Psoas muscle (tissue), 8 donors: ENCODE results near the gene IDUA. TPM values are rescaled to one million over a fixed set of nuclear protein-coding genes. Genes with fewer than 3 reads are reported as not detected.

ENCODE experiments used
- ATAC-seq, 4 donors: fragments of 200-7000 bp; cut with Tn5 transposase; one replicate each; pipeline ENCODE4 v1.9.1; 2020; ENCODE audit warnings: moderate library complexity in 3 of 4, mild to moderate bottlenecking in 2 of 4
- DNase-seq, 2 donors: peaks; one replicate each; pipeline ENCODE4 v3.0.0-alpha.2; 2020
- H3K27ac ChIP-seq: fragments of 200-600 bp; one replicate; pipeline ENCODE4 v1.8.0; 2022
- H3K27me3 ChIP-seq, 3 donors: fragments of 200-600 bp in 1 of 3; one replicate each; pipeline versions ENCODE4 v1.6.1 to v1.8.0; 2013 to 2022; ENCODE audit warnings: low read length in 2 of 3, mild to moderate bottlenecking in 2 of 3, moderate library complexity in 1 of 3; ENCODE audit not compliant: insufficient read depth in 3 of 3
- H3K36me3 ChIP-seq, 2 donors: fragments of 200-600 bp in 1 of 2; one replicate each; pipeline versions ENCODE4 v1.6.1 to v1.8.0; 2013 to 2022; ENCODE audit warnings: low read depth in 1 of 2, mild to moderate bottlenecking in 1 of 2, moderate library complexity in 1 of 2; ENCODE audit not compliant: insufficient read depth in 1 of 2
- H3K4me1 ChIP-seq: fragments of 200-600 bp; one replicate; pipeline ENCODE4 v1.8.0; 2022
- H3K4me3 ChIP-seq: fragments of 200-600 bp; one replicate; pipeline ENCODE4 v1.8.0; 2022; ENCODE audit warnings: mild to moderate bottlenecking
- H3K9me3 ChIP-seq: fragments of 200-600 bp; one replicate; pipeline ENCODE4 v1.8.0; 2022
- WGBS, 3 donors: extraction: QIAGEN DNeasy Blood & Tissue Kit; methylation state at CpG; one replicate each; pipeline versions ENCODE4 v1.1.6 to v1.1.7; 2013; 5-methylcytosine and 5-hydroxymethylcytosine counted together
- intact Hi-C, 2 donors: fragments of 100-400 bp; cut with DNase I; formaldehyde crosslinking; loops; one replicate each; pipeline versions ENCODE4 v1.11.0 to v1.14.2; 2022
- polyA plus RNA-seq, 3 donors: library from polyadenylated mRNA; stranded (reverse); fragments of 200-250 nt; gene quantifications; one replicate each; pipeline ENCODE4 v1.2.3, GENCODE V29; 2013
- total RNA-seq, 4 donors: library from RNA; stranded (reverse); fragmentation: NEBNext Ultra II Directional in 2 of 4; extraction: Animal tissue kit (Norgen Biotek cat#: 25700) in 2 of 4; gene quantifications; one replicate each; pipeline versions ENCODE4 v1.2.1 to v1.2.4, GENCODE V29; 2021 to 2023
- TF ChIP-seq, protein P1 (sequence below): fragments of 200-600 bp; IDR thresholded peaks from one replicate; pipeline ENCODE4 v1.8.0; 2022; ENCODE audit warnings: antibody characterized with exemption
- donor health status: healthy with polysubstance abuse.
- donor health status: DM: no; HTN: no; CAD: no; lungs with moderate emphysema.
- donor health status: Bipolar disorder and iron deficiency.
- donor health status: healthy.
- donor health status: DM: yes; HTN: yes; CAD: no.
- donor health status: DM: no; HTN: no; CAD: no.
- donor health status: DM: no; HTN: no; CAD: no.
- donor health status: DM: yes; HTN: yes; CAD: no.

IDUA gene
- total and polyA plus RNA-seq, 7 donors, result 1.3 to 6.0 (median 5.1) TPM

DNA sequence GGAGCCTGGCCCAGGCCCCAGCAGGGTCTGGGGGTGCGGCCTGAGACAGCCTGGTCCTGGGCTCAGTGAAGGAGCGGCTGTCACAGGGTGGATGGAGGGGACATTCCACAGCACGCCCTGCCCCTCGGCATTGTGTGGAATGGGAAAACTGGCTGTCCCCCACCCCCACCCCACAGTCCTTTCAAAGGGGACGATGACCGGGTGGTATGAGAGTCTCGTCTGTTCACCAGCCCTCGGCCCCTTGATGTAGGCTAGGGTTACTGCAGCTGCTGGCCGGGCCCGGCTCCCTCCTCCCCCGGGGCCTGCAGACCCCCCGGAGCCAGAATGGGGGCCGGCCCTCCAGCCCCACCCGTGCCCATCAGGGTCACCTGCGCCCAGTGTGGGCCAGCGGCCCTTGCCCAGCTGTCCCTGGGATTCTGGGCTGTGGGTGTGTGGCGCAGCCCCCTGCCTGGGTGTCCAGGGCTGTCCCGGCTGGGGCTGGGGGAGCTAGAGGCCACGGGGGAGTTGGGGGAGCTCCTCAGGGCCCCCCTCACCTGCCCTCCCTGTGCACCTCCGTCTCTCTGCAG is 36.3 kb downstream of the IDUA start:
- no peaks in the 10 kb centered on the region for H3K9me3 ChIP-seq
- no peaks in the 10 kb centered on the region for H3K27me3 ChIP-seq
- ATAC-seq (no peak), DNase-seq (no peak)
- WGBS, 3 donors, result 82 to 92% (median 91%) methylated on average over 16 to 20 of the region's 20 CpGs
- TF ChIP-seq, protein P1, sequence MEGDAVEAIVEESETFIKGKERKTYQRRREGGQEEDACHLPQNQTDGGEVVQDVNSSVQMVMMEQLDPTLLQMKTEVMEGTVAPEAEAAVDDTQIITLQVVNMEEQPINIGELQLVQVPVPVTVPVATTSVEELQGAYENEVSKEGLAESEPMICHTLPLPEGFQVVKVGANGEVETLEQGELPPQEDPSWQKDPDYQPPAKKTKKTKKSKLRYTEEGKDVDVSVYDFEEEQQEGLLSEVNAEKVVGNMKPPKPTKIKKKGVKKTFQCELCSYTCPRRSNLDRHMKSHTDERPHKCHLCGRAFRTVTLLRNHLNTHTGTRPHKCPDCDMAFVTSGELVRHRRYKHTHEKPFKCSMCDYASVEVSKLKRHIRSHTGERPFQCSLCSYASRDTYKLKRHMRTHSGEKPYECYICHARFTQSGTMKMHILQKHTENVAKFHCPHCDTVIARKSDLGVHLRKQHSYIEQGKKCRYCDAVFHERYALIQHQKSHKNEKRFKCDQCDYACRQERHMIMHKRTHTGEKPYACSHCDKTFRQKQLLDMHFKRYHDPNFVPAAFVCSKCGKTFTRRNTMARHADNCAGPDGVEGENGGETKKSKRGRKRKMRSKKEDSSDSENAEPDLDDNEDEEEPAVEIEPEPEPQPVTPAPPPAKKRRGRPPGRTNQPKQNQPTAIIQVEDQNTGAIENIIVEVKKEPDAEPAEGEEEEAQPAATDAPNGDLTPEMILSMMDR, result no peak
- intact Hi-C loops, result no loop called here
- H3K27ac ChIP-seq, result no peak overlapping the region
- no peak overlapping the region for H3K4me3 ChIP-seq
- no peaks in the 10 kb centered on the region for H3K4me1 ChIP-seq
- no peaks in the 10 kb centered on the region for H3K36me3 ChIP-seq

DNA sequence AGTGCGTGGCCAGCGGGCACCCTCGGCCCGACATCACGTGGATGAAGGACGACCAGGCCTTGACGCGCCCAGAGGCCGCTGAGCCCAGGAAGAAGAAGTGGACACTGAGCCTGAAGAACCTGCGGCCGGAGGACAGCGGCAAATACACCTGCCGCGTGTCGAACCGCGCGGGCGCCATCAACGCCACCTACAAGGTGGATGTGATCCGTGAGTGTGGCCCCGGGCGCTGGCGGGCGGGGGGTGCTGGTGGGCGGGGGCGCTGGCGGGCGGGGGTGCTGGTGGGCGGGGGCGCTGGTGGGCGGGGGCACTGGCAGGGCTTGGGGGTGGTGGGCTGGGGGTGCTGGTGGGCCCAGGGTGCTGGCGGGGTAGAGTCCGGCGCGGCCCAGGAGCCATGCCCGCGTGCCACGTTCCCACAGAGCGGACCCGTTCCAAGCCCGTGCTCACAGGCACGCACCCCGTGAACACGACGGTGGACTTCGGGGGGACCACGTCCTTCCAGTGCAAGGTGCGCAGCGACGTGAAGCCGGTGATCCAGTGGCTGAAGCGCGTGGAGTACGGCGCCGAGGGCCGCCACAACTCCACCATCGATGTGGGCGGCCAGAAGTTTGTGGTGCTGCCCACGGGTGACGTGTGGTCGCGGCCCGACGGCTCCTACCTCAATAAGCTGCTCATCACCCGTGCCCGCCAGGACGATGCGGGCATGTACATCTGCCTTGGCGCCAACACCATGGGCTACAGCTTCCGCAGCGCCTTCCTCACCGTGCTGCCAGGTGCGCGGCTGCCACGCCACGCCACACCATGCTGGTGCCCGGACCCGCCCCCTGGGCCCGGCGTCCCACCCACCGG is 37.3 kb downstream of the IDUA start:
- no peaks in the 10 kb centered on the region for H3K9me3 ChIP-seq
- no peak for ATAC-seq
- no peaks in the 10 kb centered on the region for H3K4me1 ChIP-seq
- no peak overlapping the region for H3K4me3 ChIP-seq
- no peak overlapping the region for H3K27ac ChIP-seq
- TF ChIP-seq, protein P1, result no peak
- H3K36me3 ChIP-seq, result no peaks in the 10 kb centered on the region
- 97 to 98% (median 97%) methylated on average over 75 to 83 of the region's 83 CpGs for WGBS, 3 donors
- peaks cover 0 to 7% (median 0%) of the 10 kb centered on the region in 3 donors for H3K27me3 ChIP-seq
- DNase-seq, result no peak
- intact Hi-C loops, result no loop called here

DNA sequence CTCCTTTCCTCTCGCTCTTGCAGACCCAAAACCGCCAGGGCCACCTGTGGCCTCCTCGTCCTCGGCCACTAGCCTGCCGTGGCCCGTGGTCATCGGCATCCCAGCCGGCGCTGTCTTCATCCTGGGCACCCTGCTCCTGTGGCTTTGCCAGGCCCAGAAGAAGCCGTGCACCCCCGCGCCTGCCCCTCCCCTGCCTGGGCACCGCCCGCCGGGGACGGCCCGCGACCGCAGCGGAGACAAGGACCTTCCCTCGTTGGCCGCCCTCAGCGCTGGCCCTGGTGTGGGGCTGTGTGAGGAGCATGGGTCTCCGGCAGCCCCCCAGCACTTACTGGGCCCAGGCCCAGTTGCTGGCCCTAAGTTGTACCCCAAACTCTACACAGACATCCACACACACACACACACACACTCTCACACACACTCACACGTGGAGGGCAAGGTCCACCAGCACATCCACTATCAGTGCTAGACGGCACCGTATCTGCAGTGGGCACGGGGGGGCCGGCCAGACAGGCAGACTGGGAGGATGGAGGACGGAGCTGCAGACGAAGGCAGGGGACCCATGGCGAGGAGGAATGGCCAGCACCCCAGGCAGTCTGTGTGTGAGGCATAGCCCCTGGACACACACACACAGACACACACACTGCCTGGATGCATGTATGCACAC is 38.2 kb downstream of the IDUA start:
- Histone ChIP-seq H3K9me3 (no peaks in the 10 kb centered on the region), H3K4me3 (no peak overlapping the region), H3K27ac (no peak overlapping the region), H3K36me3 (no peaks in the 10 kb centered on the region), H3K27me3 (peaks cover 0 to 16% (median 0%) of the 10 kb centered on the region in 3 donors), H3K4me1 (no peaks in the 10 kb centered on the region)
- ATAC-seq (no peak), DNase-seq (no peak)
- TF ChIP-seq, protein P1, result no peak
- 89 to 91% (median 90%) methylated on average over 32 of the region's 32 CpGs for WGBS, 3 donors
- intact Hi-C loops, result no loop called here

DNA sequence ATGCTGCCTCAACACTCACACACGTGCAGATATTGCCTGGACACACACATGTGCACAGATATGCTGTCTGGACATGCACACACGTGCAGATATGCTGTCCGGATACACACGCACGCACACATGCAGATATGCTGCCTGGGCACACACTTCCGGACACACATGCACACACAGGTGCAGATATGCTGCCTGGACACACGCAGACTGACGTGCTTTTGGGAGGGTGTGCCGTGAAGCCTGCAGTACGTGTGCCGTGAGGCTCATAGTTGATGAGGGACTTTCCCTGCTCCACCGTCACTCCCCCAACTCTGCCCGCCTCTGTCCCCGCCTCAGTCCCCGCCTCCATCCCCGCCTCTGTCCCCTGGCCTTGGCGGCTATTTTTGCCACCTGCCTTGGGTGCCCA is 39.3 kb downstream of the IDUA start:
- no peaks in the 10 kb centered on the region for H3K36me3 ChIP-seq
- DNase-seq, result no peak
- 45 to 47% (median 46%) methylated on average over 17 of the region's 17 CpGs for WGBS, 3 donors

More for the DNA sequence above, 39.3 kb downstream of the IDUA start:
- Histone ChIP-seq H3K4me3 (no peak overlapping the region), H3K9me3 (no peaks in the 10 kb centered on the region), H3K27ac (no peak overlapping the region), H3K4me1 (no peaks in the 10 kb centered on the region), H3K27me3 (peaks cover 0 to 20% (median 2%) of the 10 kb centered on the region in 3 donors)
- peak in 3 of 4 donors; percentile 38 to 53 (median 42) for ATAC-seq
- TF ChIP-seq, protein P1, result no peak
- intact Hi-C loops, result no loop called here
